Keratinocyte (primary cell): ENCODE data around the gene CELSR1. TPM values are rescaled to one million over a fixed set of nuclear protein-coding genes. Genes with fewer than 3 reads are reported as not detected.

Experiments used
- DNase-seq: peaks from one replicate; pipeline ENCODE4 v3.0.0-alpha.2; 2011; ENCODE audit warnings: low read depth, missing footprints, low spot score
- FAIRE-seq: peaks from 2 replicates; lab custom pipeline; 2011; peaks lifted over from hg19 to GRCh38; lab: Jason Lieb, UNC
- H2AFZ ChIP-seq: 2 replicates; pipeline ENCODE4 v1.6.0; 2012; ENCODE audit warnings: low read length, control low read depth, inconsistent platforms; ENCODE audit not compliant: control insufficient read depth
- H3K27ac ChIP-seq: 2 replicates; pipeline ENCODE4 v1.5.1; 2011; ENCODE audit warnings: low read length; ENCODE audit not compliant: control insufficient read depth, insufficient read depth
- H3K27me3 ChIP-seq: 3 replicates; pipeline ENCODE4 v1.6.0; 2011; ENCODE audit warnings: low read length; ENCODE audit not compliant: control insufficient read depth, insufficient read depth; ENCODE audit errors: extremely low read depth
- H3K36me3 ChIP-seq, 2 experiments: 2 replicates in 1 of 2; 3 replicates in 1 of 2; pipeline ENCODE4 v1.5.1; 2011; ENCODE audit warnings: low read length in 2 of 2, mild to moderate bottlenecking in 1 of 2; ENCODE audit not compliant: control insufficient read depth in 2 of 2, insufficient read depth in 2 of 2; ENCODE audit errors: extremely low read depth in 1 of 2
- H3K4me1 ChIP-seq: 3 replicates; pipeline ENCODE4 v1.5.1; 2011; ENCODE audit warnings: low read length; ENCODE audit not compliant: control insufficient read depth, insufficient read depth; ENCODE audit errors: extremely low read depth
- H3K4me2 ChIP-seq: 3 replicates; pipeline ENCODE4 v1.6.0; 2011; ENCODE audit warnings: low read depth, low read length; ENCODE audit not compliant: control insufficient read depth, insufficient read depth; ENCODE audit errors: extremely low read depth
- H3K4me3 ChIP-seq, 3 experiments: fragments of 200-600 bp in 1 of 3; sonication (generic) in 1 of 3; 2 replicates in 2 of 3; 3 replicates in 1 of 3; pipeline ENCODE4 v1.5.1; 2011 to 2016; ENCODE audit warnings: low read length in 3 of 3, mild to moderate bottlenecking in 3 of 3, control low read depth in 2 of 3, inconsistent platforms in 1 of 3, low read depth in 1 of 3, mixed read lengths in 1 of 3, mixed run types in 1 of 3, moderate library complexity in 1 of 3; ENCODE audit not compliant: control insufficient read depth in 2 of 3, insufficient read depth in 2 of 3; ENCODE audit errors: extremely low read depth in 1 of 3
- H3K79me2 ChIP-seq: 2 replicates; pipeline ENCODE4 v1.6.0; 2012; ENCODE audit warnings: low read length; ENCODE audit not compliant: control insufficient read depth, insufficient read depth
- H3K9ac ChIP-seq: 3 replicates; pipeline ENCODE4 v1.6.0; 2011; ENCODE audit warnings: low read length; ENCODE audit not compliant: control insufficient read depth, insufficient read depth; ENCODE audit errors: extremely low read depth
- H3K9me1 ChIP-seq: 3 replicates; pipeline ENCODE4 v1.6.0; 2011; ENCODE audit warnings: low read length; ENCODE audit not compliant: control insufficient read depth, insufficient read depth; ENCODE audit errors: extremely low read depth
- H3K9me3 ChIP-seq: 2 replicates; pipeline ENCODE4 v1.5.1; 2012; ENCODE audit warnings: low read depth, low read length; ENCODE audit not compliant: control insufficient read depth
- H4K20me1 ChIP-seq: 3 replicates; pipeline ENCODE4 v1.6.0; 2011; ENCODE audit warnings: low read length; ENCODE audit not compliant: control insufficient read depth, insufficient read depth; ENCODE audit errors: extremely low read depth
- EZH2 ChIP-seq: IDR thresholded peaks from one replicate; pipeline ENCODE4 v1.6.1; 2012; ENCODE audit warnings: inconsistent platforms, mild to moderate bottlenecking, low read length, moderate library complexity
- dilution Hi-C: fragments of 300-500 bp; cut with MboI; formaldehyde crosslinking; loops from one replicate; pipeline ENCODE4 v1.7.0; 2020; ENCODE audit warnings: low sequenced_read_pairs; ENCODE audit not compliant: extremely low pct_ligation_motif_present
- polyA plus RNA-seq, 5 experiments: library from polyadenylated mRNA; depleted of rRNA in 3 of 5; stranded (reverse) in 3 of 5; stranded (forward) in 1 of 5; unstranded in 1 of 5; fragments of >200 nt; gene quantifications; 1 replicate in 1 of 5; 2 replicates in 3 of 5; 3 replicates in 1 of 5; pipeline versions ENCODE4 v1.2.1 to v1.2.3, GENCODE V29; 2011 to 2012; ENCODE audit warnings: missing spikeins in 2 of 5, low read depth in 1 of 5, low replicate concordance in 1 of 5
- TF ChIP-seq, protein P1 (sequence below), 3 experiments: IDR thresholded peaks in 1 of 3; conservative IDR thresholded peaks in 1 of 3; optimal IDR thresholded peaks in 1 of 3; 2 replicates in 2 of 3; 3 replicates in 1 of 3; pipeline versions ENCODE3 to v1.5.1; 2011; ENCODE audit warnings: low read length in 3 of 3, mild to moderate bottlenecking in 3 of 3, moderate library complexity in 2 of 3, control low read depth in 1 of 3, inconsistent platforms in 1 of 3; ENCODE audit not compliant: insufficient read depth in 2 of 3; ENCODE audit errors: extremely low read depth in 1 of 3

CELSR1 gene
- polyA plus RNA-seq, 1 donor (not counting 4 experiments of a cell fraction or from before 2014, with no cell fraction given), result 16.1 TPM

DNA sequence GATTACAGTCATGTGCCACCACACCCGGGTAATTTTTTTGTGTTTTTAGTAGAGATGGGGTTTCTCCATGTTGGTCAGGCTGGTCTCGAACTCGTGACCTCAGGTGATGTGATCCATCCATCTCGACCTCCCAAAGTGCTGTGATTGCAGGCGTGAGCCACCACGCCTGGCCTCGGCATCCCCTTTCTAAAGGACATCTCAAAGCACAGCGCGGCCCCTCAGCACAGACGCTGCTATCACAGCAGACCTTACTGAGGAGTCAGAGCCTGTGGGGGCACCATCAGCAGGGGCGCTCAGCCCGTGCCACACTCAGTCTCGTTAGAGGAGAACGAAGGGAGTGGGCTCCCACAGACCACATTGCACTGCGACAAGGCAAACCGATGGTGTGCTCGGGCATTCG is 19.4 kb downstream of the CELSR1 start:
- H3K4me2 ChIP-seq, result no peak overlapping the region
- DNase-seq, result no peak
- no peaks in the 10 kb centered on the region for H3K27me3 ChIP-seq
- H4K20me1 ChIP-seq, result no peaks in the 10 kb centered on the region
- peaks cover 2% of the 10 kb centered on the region for H3K9me1 ChIP-seq
- no peak for FAIRE-seq
- peaks cover 21% of the 10 kb centered on the region for H3K79me2 ChIP-seq
- no peak overlapping the region for H3K9ac ChIP-seq
- H3K4me3 ChIP-seq, result no peak overlapping the region
- no peak overlapping the region for H3K27ac ChIP-seq
- no peak overlapping the region for H2AFZ ChIP-seq
- H3K4me1 ChIP-seq, result peaks cover 26% of the 10 kb centered on the region
- H3K9me3 ChIP-seq, result no peaks in the 10 kb centered on the region
- TF ChIP-seq, protein P1, sequence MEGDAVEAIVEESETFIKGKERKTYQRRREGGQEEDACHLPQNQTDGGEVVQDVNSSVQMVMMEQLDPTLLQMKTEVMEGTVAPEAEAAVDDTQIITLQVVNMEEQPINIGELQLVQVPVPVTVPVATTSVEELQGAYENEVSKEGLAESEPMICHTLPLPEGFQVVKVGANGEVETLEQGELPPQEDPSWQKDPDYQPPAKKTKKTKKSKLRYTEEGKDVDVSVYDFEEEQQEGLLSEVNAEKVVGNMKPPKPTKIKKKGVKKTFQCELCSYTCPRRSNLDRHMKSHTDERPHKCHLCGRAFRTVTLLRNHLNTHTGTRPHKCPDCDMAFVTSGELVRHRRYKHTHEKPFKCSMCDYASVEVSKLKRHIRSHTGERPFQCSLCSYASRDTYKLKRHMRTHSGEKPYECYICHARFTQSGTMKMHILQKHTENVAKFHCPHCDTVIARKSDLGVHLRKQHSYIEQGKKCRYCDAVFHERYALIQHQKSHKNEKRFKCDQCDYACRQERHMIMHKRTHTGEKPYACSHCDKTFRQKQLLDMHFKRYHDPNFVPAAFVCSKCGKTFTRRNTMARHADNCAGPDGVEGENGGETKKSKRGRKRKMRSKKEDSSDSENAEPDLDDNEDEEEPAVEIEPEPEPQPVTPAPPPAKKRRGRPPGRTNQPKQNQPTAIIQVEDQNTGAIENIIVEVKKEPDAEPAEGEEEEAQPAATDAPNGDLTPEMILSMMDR (optimal IDR thresholded peaks at IDR 0.05 in 1 of 3, IDR thresholded peaks at IDR 0.05 in 1 of 3, conservative IDR thresholded peaks at IDR 0.05 in 1 of 3; ENCODE audit: extremely low read depth in 1 of 3, insufficient read depth in 2 of 3, low read length in 3 of 3), result no peak
- no peak for TF ChIP-seq EZH2
- dilution Hi-C loops, result no loop called here
- peaks cover 2 to 11% of the 10 kb centered on the region in 2 experiments for H3K36me3 ChIP-seq

DNA sequence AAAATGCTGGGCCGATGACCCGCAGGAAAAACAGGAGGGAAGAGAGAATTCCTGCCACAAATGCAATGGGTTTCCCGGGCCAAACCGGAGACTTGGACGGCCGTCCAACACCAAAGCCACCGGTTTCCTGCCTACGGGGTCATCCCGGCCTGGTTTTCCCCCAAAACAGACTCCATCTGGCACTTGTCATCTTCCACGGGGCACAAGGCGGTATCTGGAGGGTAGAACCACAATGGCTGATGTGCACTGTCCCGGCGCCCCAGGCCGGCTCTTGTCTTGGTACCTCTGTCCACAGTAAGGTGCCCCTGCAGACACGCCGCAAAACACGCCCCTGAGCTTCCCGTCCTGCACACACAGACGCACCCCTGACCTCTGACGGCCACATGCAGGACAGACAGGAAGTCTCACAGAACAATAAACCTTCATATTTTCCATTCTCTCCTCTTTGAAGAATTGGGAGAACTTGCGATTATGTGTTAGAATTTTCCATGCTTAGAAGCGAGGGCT is 20.1 kb downstream of the CELSR1 start:
- no peak overlapping the region for H2AFZ ChIP-seq
- H3K9me3 ChIP-seq, result no peaks in the 10 kb centered on the region
- no peak overlapping the region for H3K4me3 ChIP-seq
- H3K9me1 ChIP-seq, result peaks cover 4% of the 10 kb centered on the region
- H3K27me3 ChIP-seq, result no peaks in the 10 kb centered on the region
- H3K4me2 ChIP-seq, result no peak overlapping the region
- H3K27ac ChIP-seq, result no peak overlapping the region
- DNase-seq (no peak), FAIRE-seq (no peak)
- TF ChIP-seq EZH2, result no peak
- TF ChIP-seq, protein P1 (optimal IDR thresholded peaks at IDR 0.05 in 1 of 3, IDR thresholded peaks at IDR 0.05 in 1 of 3, conservative IDR thresholded peaks at IDR 0.05 in 1 of 3; ENCODE audit: extremely low read depth in 1 of 3, insufficient read depth in 2 of 3, low read length in 3 of 3), result no peak
- peaks cover 28% of the 10 kb centered on the region for H3K79me2 ChIP-seq
- H3K9ac ChIP-seq, result no peak overlapping the region
- no peaks in the 10 kb centered on the region for H4K20me1 ChIP-seq
- peaks cover 28% of the 10 kb centered on the region for H3K4me1 ChIP-seq
- dilution Hi-C loops, result no loop called here
- H3K36me3 ChIP-seq, result peaks cover 2 to 14% of the 10 kb centered on the region in 2 experiments
